A549 (cell line): ENCODE results near the gene TBC1D1. TPM values are rescaled to one million over a fixed set of nuclear protein-coding genes. Genes with fewer than 3 reads are reported as not detected.
A peak's percentile ranks its signal among the peaks of the same experiment; 100 is the strongest.

ENCODE experiments used
- ATAC-seq, 2 experiments: fragments of 200-7000 bp in 1 of 2; fragments of >200 bp in 1 of 2; cut with Nextera tagmentation in 1 of 2; cut with Tn5 transposase in 1 of 2; 3 replicates each; pipeline versions ENCODE4 v1.8.0 to v1.9.1; 2018 to 2020; ENCODE audit warnings: mild to moderate bottlenecking in 1 of 2, moderate library complexity in 1 of 2
- CTCF ChIA-PET: fragments of 300-600 bp; sonication (Branson Sonifier 250); formaldehyde crosslinking; extraction: SDS; loops from one replicate; lab custom pipeline; 2021; ENCODE audit warnings: antibody characterized with exemption, inconsistent platforms; lab: Yijun Ruan, JAX
- POLR2A ChIA-PET: fragments of 350-600 bp; formaldehyde crosslinking; extraction: SDS; loops from one replicate; lab custom pipeline; 2021; ENCODE audit warnings: antibody characterized with exemption, inconsistent platforms; lab: Yijun Ruan, JAX
- DNase-seq, 2 experiments: peaks; one replicate each; pipeline versions ENCODE4 v3.0.0 to v3.0.0-alpha.2; 2011 to 2016; ENCODE audit warnings: low read depth in 1 of 2, low spot score in 1 of 2
- FAIRE-seq: peaks from 2 replicates; lab custom pipeline; 2011; peaks lifted over from hg19 to GRCh38; lab: Jason Lieb, UNC
- H3K27ac ChIP-seq, 2 experiments: fragments of >200 bp; sonication (Bioruptor Twin); formaldehyde crosslinking; 3 replicates each; pipeline ENCODE4 v1.5.1; 2016 to 2017
- H3K4me1 ChIP-seq: fragments of >200 bp; sonication (Bioruptor Twin); formaldehyde crosslinking; 3 replicates; pipeline ENCODE4 v1.6.1; 2016
- H3K4me2 ChIP-seq: fragments of >200 bp; sonication (Bioruptor Twin); formaldehyde crosslinking; 3 replicates; pipeline ENCODE4 v1.6.1; 2016
- H3K4me3 ChIP-seq: fragments of >200 bp; sonication (Bioruptor Twin); formaldehyde crosslinking; 3 replicates; pipeline ENCODE4 v1.5.1; 2016
- H3K9me3 ChIP-seq: fragments of >200 bp; sonication (Bioruptor Twin); formaldehyde crosslinking; 3 replicates; pipeline ENCODE4 v1.6.1; 2016
- CBX8 ChIP-seq: fragments of 200-600 bp; sonication (generic); IDR thresholded peaks from 2 replicates; pipeline ENCODE4 v1.6.1; 2016
- CEBPB ChIP-seq, 2 experiments: fragments of >200 bp in 1 of 2; sonication (Bioruptor Twin) in 1 of 2; formaldehyde crosslinking in 1 of 2; IDR thresholded peaks; 2 replicates each; pipeline ENCODE4 v1.6.1; 2012 to 2016
- CHD4 ChIP-seq: fragments of 200-600 bp; sonication (generic); IDR thresholded peaks from 2 replicates; pipeline ENCODE4 v1.6.1; 2016; ENCODE audit warnings: antibody characterized with exemption, mild to moderate bottlenecking, borderline replicate concordance
- EHF ChIP-seq: fragments of 250-450 bp; sonication (Bioruptor Pico); IDR thresholded peaks from 2 replicates; pipeline ENCODE4 v1.5.0; 2020; ENCODE audit warnings: mild to moderate bottlenecking
- EHMT2 ChIP-seq: fragments of 200-600 bp; sonication (generic); IDR thresholded peaks from 2 replicates; pipeline ENCODE4 v1.6.1; 2016; ENCODE audit warnings: antibody characterized with exemption, low read depth, mild to moderate bottlenecking, moderate library complexity
- ELK1 ChIP-seq: fragments of 150-350 bp; IDR thresholded peaks from 2 replicates; pipeline ENCODE4 v1.6.1; 2014; ENCODE audit warnings: low read depth, mild to moderate bottlenecking, low read length
- FOSB ChIP-seq: fragments of 250-450 bp; sonication (Bioruptor Pico); IDR thresholded peaks from 2 replicates; pipeline ENCODE4 v1.5.0; 2020; ENCODE audit warnings: mild to moderate bottlenecking, moderate library complexity
- HDAC2 ChIP-seq: fragments of 200-600 bp; sonication (generic); IDR thresholded peaks from 2 replicates; pipeline ENCODE4 v1.6.1; 2016
- HEYL ChIP-seq: fragments of 250-450 bp; sonication (Bioruptor Pico); IDR thresholded peaks from 2 replicates; pipeline ENCODE4 v1.8.0; 2021; ENCODE audit warnings: mild to moderate bottlenecking, moderate library complexity
- JUN ChIP-seq, 2 experiments: fragments of >200 bp; sonication (Bioruptor Twin); formaldehyde crosslinking; IDR thresholded peaks; 2 replicates in 1 of 2; 3 replicates in 1 of 2; pipeline ENCODE4 v1.6.1; 2016 to 2017
- JUNB ChIP-seq: fragments of >200 bp; sonication (Bioruptor Twin); formaldehyde crosslinking; IDR thresholded peaks from 2 replicates; pipeline ENCODE4 v1.6.1; 2016
- KDM1A ChIP-seq: fragments of 200-600 bp; sonication (generic); IDR thresholded peaks from 2 replicates; pipeline ENCODE4 v1.6.1; 2016; ENCODE audit warnings: low read depth, mild to moderate bottlenecking
- MAFK ChIP-seq: fragments of 450-650 bp; IDR thresholded peaks from 2 replicates; pipeline ENCODE4 v1.6.1; 2014; ENCODE audit not compliant: partially characterized antibody
- MYC ChIP-seq: IDR thresholded peaks from 2 replicates; pipeline ENCODE4 v1.6.1; 2012; ENCODE audit warnings: mild to moderate bottlenecking, inconsistent platforms, low read length, improper control_type of control experiment, borderline replicate concordance
- PHF8 ChIP-seq: fragments of 200-600 bp; sonication (generic); IDR thresholded peaks from 2 replicates; pipeline ENCODE4 v1.6.1; 2016; ENCODE audit warnings: low read depth, mild to moderate bottlenecking, antibody characterized with exemption, moderate library complexity, borderline replicate concordance
- POLR2A ChIP-seq: IDR thresholded peaks from 2 replicates; pipeline ENCODE4 v1.6.1; 2012; ENCODE audit warnings: mild to moderate bottlenecking, low read length
- POLR2AphosphoS2 ChIP-seq: conservative IDR thresholded peaks from 2 replicates; pipeline ENCODE4 v1.6.1; 2012; ENCODE audit warnings: low read length, improper control_type of control experiment, inconsistent platforms
- RAD21 ChIP-seq, 2 experiments: fragments of >200 bp in 1 of 2; sonication (Bioruptor Twin) in 1 of 2; formaldehyde crosslinking in 1 of 2; IDR thresholded peaks in 1 of 2; conservative IDR thresholded peaks in 1 of 2; 2 replicates in 1 of 2; 3 replicates in 1 of 2; pipeline ENCODE4 v1.6.1; 2012 to 2018; ENCODE audit warnings: inconsistent platforms in 1 of 2
- RARB ChIP-seq: fragments of 250-450 bp; sonication (Bioruptor Pico); IDR thresholded peaks from 2 replicates; pipeline ENCODE4 v1.8.0; 2021; ENCODE audit warnings: mild to moderate bottlenecking, moderate library complexity
- SMC3 ChIP-seq: fragments of >200 bp; sonication (Bioruptor Twin); formaldehyde crosslinking; IDR thresholded peaks from 3 replicates; pipeline ENCODE4 v1.6.1; 2018; ENCODE audit warnings: inconsistent platforms
- USF2 ChIP-seq: fragments of 450-650 bp; IDR thresholded peaks from 2 replicates; pipeline ENCODE4 v1.6.1; 2014; ENCODE audit warnings: antibody characterized with exemption
- WGBS: methylation state at CpG from one replicate; pipeline ENCODE4 v1.1.6; 2017; ENCODE audit errors: missing lambda C conversion rate; 5-methylcytosine and 5-hydroxymethylcytosine counted together
- polyA plus RNA-seq, 4 experiments: library from polyadenylated mRNA; depleted of rRNA in 3 of 4; stranded (reverse); fragments of >200 nt; fragmentation: RNase III in 1 of 4; extraction: RNeasy Plus Mini Kit Qiagen cat#74134 plus additional on column Dnase treatment in 1 of 4; gene quantifications; 2 replicates in 3 of 4; 3 replicates in 1 of 4; pipeline ENCODE4 v1.2.3, GENCODE V29; 2011 to 2017
- TF ChIP-seq, protein P1 (sequence below): IDR thresholded peaks from 2 replicates; pipeline ENCODE4 v1.6.1; 2012
- TF ChIP-seq, protein P2 (sequence below): fragments of 200-600 bp; sonication (generic); IDR thresholded peaks from 2 replicates; pipeline ENCODE4 v1.6.1; 2016; ENCODE audit warnings: antibody characterized with exemption, mild to moderate bottlenecking, moderate library complexity
- TF ChIP-seq, protein P3 (sequence below): IDR thresholded peaks from 2 replicates; pipeline ENCODE4 v1.6.1; 2012; ENCODE audit warnings: low read depth, borderline replicate concordance
- TF ChIP-seq, protein P4 (sequence below): fragments of >200 bp; sonication (Bioruptor Twin); formaldehyde crosslinking; IDR thresholded peaks from 3 replicates; pipeline ENCODE4 v1.5.1; 2016

The TBC1D1 gene
- polyA plus RNA-seq, 2 of the 4 experiments (the other 2 are of a cell fraction) = 26.5 to 28.5 TPM

GRCh38 chr4:37976507-37976906 lies 85.6 kb downstream of the TBC1D1 start:
- H3K4me2 ChIP-seq = peak overlapping the region; percentile 91
- H3K4me1 ChIP-seq = no peaks in the 10 kb centered on the region
- peak overlapping the region; percentile 71 to 96 for H3K27ac ChIP-seq
- TF ChIP-seq POLR2A (no peak), JUNB (no peak), CEBPB (IDR thresholded peaks at IDR 0.05) (no peak), ELK1 (no peak), MYC (no peak), EHMT2 (no peak), HEYL (CRISPR knock-in tag) (no peak), POLR2AphosphoS2 (no peak), RARB (CRISPR knock-in tag) (no peak), FOSB (CRISPR knock-in tag) (no peak), PHF8 (no peak), MAFK (no peak)
- TF ChIP-seq, protein P1, sequence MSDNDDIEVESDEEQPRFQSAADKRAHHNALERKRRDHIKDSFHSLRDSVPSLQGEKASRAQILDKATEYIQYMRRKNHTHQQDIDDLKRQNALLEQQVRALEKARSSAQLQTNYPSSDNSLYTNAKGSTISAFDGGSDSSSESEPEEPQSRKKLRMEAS = no peak
- WGBS = 62% methylated on average over 3 of the region's 3 CpGs
- ChIA-PET POLR2A (no interaction called here), CTCF (interaction anchor here (0.9 to 1.2 kb wide), 3 partner anchors 10 to 173 kb away, joined by 3 to 4 read pairs (median 3); no protein-coding TSS in a partner anchor)
- no peak for DNase-seq
- no peaks in the 10 kb centered on the region for H3K9me3 ChIP-seq
- FAIRE-seq = no peak
- ATAC-seq = no peak
- peak overlapping the region; percentile 74 for H3K4me3 ChIP-seq

- TF ChIP-seq, protein P2, sequence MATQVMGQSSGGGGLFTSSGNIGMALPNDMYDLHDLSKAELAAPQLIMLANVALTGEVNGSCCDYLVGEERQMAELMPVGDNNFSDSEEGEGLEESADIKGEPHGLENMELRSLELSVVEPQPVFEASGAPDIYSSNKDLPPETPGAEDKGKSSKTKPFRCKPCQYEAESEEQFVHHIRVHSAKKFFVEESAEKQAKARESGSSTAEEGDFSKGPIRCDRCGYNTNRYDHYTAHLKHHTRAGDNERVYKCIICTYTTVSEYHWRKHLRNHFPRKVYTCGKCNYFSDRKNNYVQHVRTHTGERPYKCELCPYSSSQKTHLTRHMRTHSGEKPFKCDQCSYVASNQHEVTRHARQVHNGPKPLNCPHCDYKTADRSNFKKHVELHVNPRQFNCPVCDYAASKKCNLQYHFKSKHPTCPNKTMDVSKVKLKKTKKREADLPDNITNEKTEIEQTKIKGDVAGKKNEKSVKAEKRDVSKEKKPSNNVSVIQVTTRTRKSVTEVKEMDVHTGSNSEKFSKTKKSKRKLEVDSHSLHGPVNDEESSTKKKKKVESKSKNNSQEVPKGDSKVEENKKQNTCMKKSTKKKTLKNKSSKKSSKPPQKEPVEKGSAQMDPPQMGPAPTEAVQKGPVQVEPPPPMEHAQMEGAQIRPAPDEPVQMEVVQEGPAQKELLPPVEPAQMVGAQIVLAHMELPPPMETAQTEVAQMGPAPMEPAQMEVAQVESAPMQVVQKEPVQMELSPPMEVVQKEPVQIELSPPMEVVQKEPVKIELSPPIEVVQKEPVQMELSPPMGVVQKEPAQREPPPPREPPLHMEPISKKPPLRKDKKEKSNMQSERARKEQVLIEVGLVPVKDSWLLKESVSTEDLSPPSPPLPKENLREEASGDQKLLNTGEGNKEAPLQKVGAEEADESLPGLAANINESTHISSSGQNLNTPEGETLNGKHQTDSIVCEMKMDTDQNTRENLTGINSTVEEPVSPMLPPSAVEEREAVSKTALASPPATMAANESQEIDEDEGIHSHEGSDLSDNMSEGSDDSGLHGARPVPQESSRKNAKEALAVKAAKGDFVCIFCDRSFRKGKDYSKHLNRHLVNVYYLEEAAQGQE = no peak
- TF ChIP-seq EHF = no peak
- ATAC-seq = peak; percentile 87 to 89
- peak overlapping the region; percentile 71 to 96 for H3K27ac ChIP-seq
- H3K9me3 ChIP-seq = no peaks in the 10 kb centered on the region
- POLR2A ChIA-PET = no interaction called here
- FAIRE-seq = no peak
- peak overlapping the region; percentile 91 for H3K4me2 ChIP-seq
- WGBS = 19% methylated on average over 6 of the region's 50 CpGs
- DNase-seq = peak; percentile 40 to 61
- peaks cover 4% of the 10 kb centered on the region; the same call in 1 of the 3 replicates for H3K4me1 ChIP-seq
- H3K4me3 ChIP-seq = peak overlapping the region; percentile 74
- CTCF ChIA-PET = interaction anchor here (0.9 to 1.2 kb wide), 4 partner anchors 11 to 173 kb away, joined by 3 to 4 read pairs (median 3); no protein-coding TSS in a partner anchor
Measured at GRCh38 chr4:37976991-37977470, 86.1 kb downstream of the TBC1D1 start.

- Histone ChIP-seq H3K9me3 (no peaks in the 10 kb centered on the region), H3K4me2 (peak overlapping the region; percentile 91), H3K27ac (peak overlapping the region; percentile 71 to 96), H3K4me1 (peaks cover 10% of the 10 kb centered on the region; the same call in 2 of the 3 replicates), H3K4me3 (peak overlapping the region; percentile 74)
- ATAC-seq (peak; percentile 91 to 92), FAIRE-seq (no peak), DNase-seq (peak; percentile 37 to 61)
- ChIA-PET POLR2A (no interaction called here), CTCF (interaction anchor here (1.0 to 1.2 kb wide), 2 partner anchors 130 to 171 kb away, joined by 3 read pairs; no protein-coding TSS in a partner anchor)
- 8% methylated on average over 6 of the region's 74 CpGs for WGBS
- peak in 1 of 2 experiments; percentile 38; a peak in 1 of 5 replicates for TF ChIP-seq JUN (IDR thresholded peaks at IDR 0.05)
- TF ChIP-seq, protein P3, sequence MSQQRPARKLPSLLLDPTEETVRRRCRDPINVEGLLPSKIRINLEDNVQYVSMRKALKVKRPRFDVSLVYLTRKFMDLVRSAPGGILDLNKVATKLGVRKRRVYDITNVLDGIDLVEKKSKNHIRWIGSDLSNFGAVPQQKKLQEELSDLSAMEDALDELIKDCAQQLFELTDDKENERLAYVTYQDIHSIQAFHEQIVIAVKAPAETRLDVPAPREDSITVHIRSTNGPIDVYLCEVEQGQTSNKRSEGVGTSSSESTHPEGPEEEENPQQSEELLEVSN = peak; percentile 91
- TF ChIP-seq POLR2A = no peak
- TF ChIP-seq CHD4 = peak; percentile 33; the same call in 1 of the 2 replicates
- TF ChIP-seq SMC3 = peak; percentile 42
- 0 out of 2 replicates have a peak, but pooled peaks have one; percentile 35 for TF ChIP-seq HDAC2
- TF ChIP-seq USF2 = no peak
- peak; percentile 14 to 45; a peak in 3 of 5 replicates for TF ChIP-seq RAD21 (conservative IDR thresholded peaks at IDR 0.05 in 1 of 2, IDR thresholded peaks at IDR 0.05 in 1 of 2)
- TF ChIP-seq, protein P4, sequence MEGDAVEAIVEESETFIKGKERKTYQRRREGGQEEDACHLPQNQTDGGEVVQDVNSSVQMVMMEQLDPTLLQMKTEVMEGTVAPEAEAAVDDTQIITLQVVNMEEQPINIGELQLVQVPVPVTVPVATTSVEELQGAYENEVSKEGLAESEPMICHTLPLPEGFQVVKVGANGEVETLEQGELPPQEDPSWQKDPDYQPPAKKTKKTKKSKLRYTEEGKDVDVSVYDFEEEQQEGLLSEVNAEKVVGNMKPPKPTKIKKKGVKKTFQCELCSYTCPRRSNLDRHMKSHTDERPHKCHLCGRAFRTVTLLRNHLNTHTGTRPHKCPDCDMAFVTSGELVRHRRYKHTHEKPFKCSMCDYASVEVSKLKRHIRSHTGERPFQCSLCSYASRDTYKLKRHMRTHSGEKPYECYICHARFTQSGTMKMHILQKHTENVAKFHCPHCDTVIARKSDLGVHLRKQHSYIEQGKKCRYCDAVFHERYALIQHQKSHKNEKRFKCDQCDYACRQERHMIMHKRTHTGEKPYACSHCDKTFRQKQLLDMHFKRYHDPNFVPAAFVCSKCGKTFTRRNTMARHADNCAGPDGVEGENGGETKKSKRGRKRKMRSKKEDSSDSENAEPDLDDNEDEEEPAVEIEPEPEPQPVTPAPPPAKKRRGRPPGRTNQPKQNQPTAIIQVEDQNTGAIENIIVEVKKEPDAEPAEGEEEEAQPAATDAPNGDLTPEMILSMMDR = peak; percentile 60
- peak; percentile 91; the same call in 1 of the 2 replicates for TF ChIP-seq KDM1A
- TF ChIP-seq CBX8 = no peak
Measured at GRCh38 chr4:37977471-37978247, 86.8 kb downstream of the TBC1D1 start.
